ENCODE results near the gene MPP7.

MPP7 gene

GRCh38 chr10:28269842-28270456 is 32.9 kb downstream of the MPP7 start:
- no peak for DNase-seq (ENCODE audit: low read depth in 2 of 2)

GRCh38 chr10:28266449-28267224 is 36.2 kb downstream of the MPP7 start:
- DNase-seq (ENCODE audit: low read depth in 2 of 2), result no peak

GRCh38 chr10:28263136-28263857 is 39.6 kb downstream of the MPP7 start:
- DNase-seq (ENCODE audit: low read depth in 2 of 2), result no peak

GRCh38 chr10:28256776-28257175 is 46.1 kb downstream of the MPP7 start:
- DNase-seq (ENCODE audit: low read depth in 2 of 2), result no peak

DNA sequence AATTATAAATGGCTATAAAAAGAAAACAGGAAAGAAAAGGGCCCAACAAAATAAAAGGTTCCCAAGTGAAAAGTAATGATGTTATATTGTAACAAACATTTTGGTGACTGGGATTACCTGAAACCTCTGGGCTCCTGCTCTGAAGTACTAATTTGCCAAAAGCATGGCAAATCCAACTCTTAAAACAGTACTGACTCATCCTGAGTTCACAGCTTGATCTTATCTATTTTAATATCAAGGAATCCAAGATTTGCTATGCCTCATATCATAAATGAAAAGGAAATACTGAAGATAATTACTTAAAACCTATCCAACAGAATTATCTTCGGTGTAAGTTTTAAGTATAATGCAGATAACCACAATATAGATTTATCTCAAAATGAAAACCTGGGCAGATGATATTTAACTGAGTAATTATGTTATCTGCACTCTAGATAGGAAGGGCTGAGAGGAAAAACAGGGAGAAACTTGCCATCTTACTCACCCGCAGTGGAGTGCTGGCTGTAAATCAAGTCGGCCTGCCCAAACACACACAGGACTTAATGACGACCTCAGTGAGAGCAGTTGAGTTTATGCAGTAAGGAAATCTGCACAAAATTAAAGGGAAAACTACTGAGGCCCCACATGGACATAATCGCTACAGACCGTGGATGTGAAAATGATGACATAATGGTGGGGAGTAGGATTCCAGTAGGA is 48.4 kb downstream of the MPP7 start:
- no peak for DNase-seq (ENCODE audit: low read depth in 2 of 2)

DNA sequence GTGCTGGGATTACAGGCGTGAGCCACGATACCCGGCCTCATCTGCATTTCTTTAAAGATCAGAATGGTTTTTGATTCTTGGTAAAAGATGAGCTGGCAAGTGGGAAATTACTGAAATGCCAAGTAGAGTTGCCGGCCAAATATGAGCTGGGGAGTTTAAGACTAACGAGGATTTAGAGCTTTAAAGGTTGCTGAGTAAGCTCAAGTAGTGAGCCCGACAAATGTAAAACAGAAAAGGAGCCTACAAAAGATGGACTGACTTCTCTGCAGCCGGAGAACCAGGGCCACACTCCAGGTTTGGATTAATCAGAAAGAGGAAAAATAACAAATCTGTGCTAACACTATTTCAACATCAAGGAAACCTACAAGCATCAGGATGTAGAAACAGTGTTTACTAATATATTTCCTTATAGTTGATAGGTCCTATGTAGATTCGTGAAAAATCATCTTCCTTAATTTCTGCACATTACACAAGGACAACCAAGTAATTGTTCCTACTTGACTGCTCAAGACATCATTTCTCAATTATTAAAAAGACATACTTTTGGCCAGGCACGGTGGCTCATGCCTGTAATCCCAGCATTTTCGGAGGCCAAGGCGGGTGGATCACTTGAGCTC is 49.6 kb downstream of the MPP7 start:
- DNase-seq (ENCODE audit: low read depth in 2 of 2), result no peak
